Measurements from ENCODE around the gene DSCAML1. TPM values are rescaled to one million over a fixed set of nuclear protein-coding genes. Genes with fewer than 3 reads are reported as not detected.

DSCAML1 gene
- polyA plus RNA-seq, 1 donor from 2014 or later: not detected

- peaks cover 13% of the 10 kb centered on the region for H3K27me3 Mint-ChIP-seq
- no peaks in the 10 kb centered on the region for H3K9me3 Mint-ChIP-seq
- peaks cover 1% of the 10 kb centered on the region for H3K36me3 Mint-ChIP-seq
- no peak overlapping the region for H3K27ac Mint-ChIP-seq
- H3K4me1 Mint-ChIP-seq: peaks cover 12 to 14% (median 13%) of the 10 kb centered on the region in 3 donors
- H3K4me3 Mint-ChIP-seq: no peak overlapping the region
Observed at GRCh38 chr11:117610901-117611300, 186.1 kb downstream of the DSCAML1 start.

- peaks cover 12 to 14% (median 13%) of the 10 kb centered on the region in 3 donors for H3K4me1 Mint-ChIP-seq
- H3K4me3 Mint-ChIP-seq: no peak overlapping the region
- no peaks in the 10 kb centered on the region for H3K9me3 Mint-ChIP-seq
- peaks cover 13% of the 10 kb centered on the region for H3K27me3 Mint-ChIP-seq
- peak overlapping the region in 1 of 3 donors; percentile 3 for H3K27ac Mint-ChIP-seq
- H3K36me3 Mint-ChIP-seq: peaks cover 1% of the 10 kb centered on the region
Observed at GRCh38 chr11:117610045-117610444, 187.0 kb downstream of the DSCAML1 start.

GRCh38 chr11:117607449-117607848, 189.6 kb downstream of the DSCAML1 start:
- Mint-ChIP-seq H3K4me3 (no peak overlapping the region), H3K27ac (peak overlapping the region in 1 of 3 donors; percentile 51), H3K4me1 (peaks cover 12 to 14% (median 13%) of the 10 kb centered on the region in 3 donors), H3K36me3 (peaks cover 1% of the 10 kb centered on the region), H3K9me3 (no peaks in the 10 kb centered on the region), H3K27me3 (peaks cover 1% of the 10 kb centered on the region)

- peaks cover 1% of the 10 kb centered on the region for H3K36me3 Mint-ChIP-seq
- no peak overlapping the region for H3K27ac Mint-ChIP-seq
- no peaks in the 10 kb centered on the region for H3K9me3 Mint-ChIP-seq
- H3K4me1 Mint-ChIP-seq: peaks cover 12 to 14% (median 13%) of the 10 kb centered on the region in 3 donors
- H3K27me3 Mint-ChIP-seq: peaks cover 1% of the 10 kb centered on the region
- no peak overlapping the region for H3K4me3 Mint-ChIP-seq
Observed at GRCh38 chr11:117606790-117607189, 190.2 kb downstream of the DSCAML1 start.

GRCh38 chr11:117606211-117606610, 190.8 kb downstream of the DSCAML1 start:
- Mint-ChIP-seq H3K9me3 (no peaks in the 10 kb centered on the region), H3K36me3 (no peaks in the 10 kb centered on the region), H3K4me3 (no peak overlapping the region), H3K27ac (no peak overlapping the region), H3K27me3 (no peaks in the 10 kb centered on the region), H3K4me1 (peaks cover 10 to 14% (median 13%) of the 10 kb centered on the region in 3 donors)

- no peaks in the 10 kb centered on the region for H3K27me3 Mint-ChIP-seq
- H3K4me3 Mint-ChIP-seq: no peak overlapping the region
- H3K36me3 Mint-ChIP-seq: no peaks in the 10 kb centered on the region
- peaks cover 5 to 10% (median 9%) of the 10 kb centered on the region in 3 donors for H3K4me1 Mint-ChIP-seq
- H3K9me3 Mint-ChIP-seq: no peaks in the 10 kb centered on the region
- H3K27ac Mint-ChIP-seq: no peak overlapping the region
Observed at GRCh38 chr11:117605331-117605730, 191.7 kb downstream of the DSCAML1 start.

GRCh38 chr11:117604336-117604995, 192.6 kb downstream of the DSCAML1 start:
- Mint-ChIP-seq H3K9me3 (no peaks in the 10 kb centered on the region), H3K27ac (no peak overlapping the region), H3K36me3 (no peaks in the 10 kb centered on the region), H3K4me3 (no peak overlapping the region), H3K27me3 (no peaks in the 10 kb centered on the region), H3K4me1 (peaks cover 0 to 4% (median 2%) of the 10 kb centered on the region in 3 donors)

- no peaks in the 10 kb centered on the region for H3K36me3 Mint-ChIP-seq
- no peaks in the 10 kb centered on the region for H3K9me3 Mint-ChIP-seq
- H3K27me3 Mint-ChIP-seq: no peaks in the 10 kb centered on the region
- H3K4me3 Mint-ChIP-seq: no peak overlapping the region
- H3K4me1 Mint-ChIP-seq: peaks cover 0 to 3% (median 2%) of the 10 kb centered on the region in 3 donors
- no peak overlapping the region for H3K27ac Mint-ChIP-seq
Observed at GRCh38 chr11:117603932-117604331, 193.1 kb downstream of the DSCAML1 start.

GRCh38 chr11:117601006-117601708, 195.9 kb downstream of the DSCAML1 start:
- Mint-ChIP-seq H3K27me3 (peaks cover 3% of the 10 kb centered on the region), H3K36me3 (no peaks in the 10 kb centered on the region)

GRCh38 chr11:117600234-117600783, 196.7 kb downstream of the DSCAML1 start:
- H3K36me3 Mint-ChIP-seq: no peaks in the 10 kb centered on the region
- peaks cover 0 to under 1% (median 0%) of the 10 kb centered on the region in 3 donors for H3K4me1 Mint-ChIP-seq
- no peak overlapping the region for H3K27ac Mint-ChIP-seq
- no peak overlapping the region for H3K4me3 Mint-ChIP-seq
- peaks cover 6% of the 10 kb centered on the region for H3K27me3 Mint-ChIP-seq
- no peaks in the 10 kb centered on the region for H3K9me3 Mint-ChIP-seq

More at GRCh38 chr11:117601006-117601708, 195.9 kb downstream of the DSCAML1 start:
- H3K9me3 Mint-ChIP-seq: no peaks in the 10 kb centered on the region
- no peak overlapping the region for H3K27ac Mint-ChIP-seq
- H3K4me1 Mint-ChIP-seq: peaks cover 0 to under 1% (median 0%) of the 10 kb centered on the region in 3 donors
- H3K4me3 Mint-ChIP-seq: no peak overlapping the region

GRCh38 chr11:117597071-117597470, 199.9 kb downstream of the DSCAML1 start:
- no peaks in the 10 kb centered on the region for H3K36me3 Mint-ChIP-seq
- peaks cover 0 to 1% (median 0%) of the 10 kb centered on the region in 3 donors for H3K4me1 Mint-ChIP-seq
- no peaks in the 10 kb centered on the region for H3K9me3 Mint-ChIP-seq
- no peak overlapping the region for H3K4me3 Mint-ChIP-seq
- H3K27ac Mint-ChIP-seq: no peak overlapping the region
- peaks cover 11% of the 10 kb centered on the region for H3K27me3 Mint-ChIP-seq

- Mint-ChIP-seq H3K4me3 (no peak overlapping the region), H3K36me3 (no peaks in the 10 kb centered on the region), H3K27ac (no peak overlapping the region), H3K9me3 (no peaks in the 10 kb centered on the region), H3K4me1 (peaks cover 0 to 1% (median 0%) of the 10 kb centered on the region in 3 donors), H3K27me3 (peaks cover 14% of the 10 kb centered on the region)
Observed at GRCh38 chr11:117595440-117595839, 201.6 kb downstream of the DSCAML1 start.

GRCh38 chr11:117594721-117595120, 202.3 kb downstream of the DSCAML1 start:
- no peak overlapping the region for H3K4me3 Mint-ChIP-seq
- peaks cover 14% of the 10 kb centered on the region for H3K27me3 Mint-ChIP-seq
- H3K27ac Mint-ChIP-seq: no peak overlapping the region
- H3K9me3 Mint-ChIP-seq: no peaks in the 10 kb centered on the region
- H3K36me3 Mint-ChIP-seq: no peaks in the 10 kb centered on the region
- H3K4me1 Mint-ChIP-seq: peaks cover 0 to 1% (median 0%) of the 10 kb centered on the region in 3 donors

GRCh38 chr11:117593065-117593464, 204.0 kb downstream of the DSCAML1 start:
- no peaks in the 10 kb centered on the region for H3K36me3 Mint-ChIP-seq
- no peak overlapping the region for H3K27ac Mint-ChIP-seq
- H3K4me3 Mint-ChIP-seq: no peak overlapping the region
- H3K4me1 Mint-ChIP-seq: peaks cover 0 to 1% (median 0%) of the 10 kb centered on the region in 3 donors
- peaks cover 17% of the 10 kb centered on the region for H3K27me3 Mint-ChIP-seq
- H3K9me3 Mint-ChIP-seq: no peaks in the 10 kb centered on the region

- peaks cover 0 to 1% (median 0%) of the 10 kb centered on the region in 3 donors for H3K4me1 Mint-ChIP-seq
Observed at GRCh38 chr11:117591316-117592039, 205.5 kb downstream of the DSCAML1 start.

More at GRCh38 chr11:117591316-117592039, 205.5 kb downstream of the DSCAML1 start:
- H3K27me3 Mint-ChIP-seq: peaks cover 19% of the 10 kb centered on the region
- no peaks in the 10 kb centered on the region for H3K9me3 Mint-ChIP-seq
- H3K36me3 Mint-ChIP-seq: no peaks in the 10 kb centered on the region
- no peak overlapping the region for H3K27ac Mint-ChIP-seq
- no peak overlapping the region for H3K4me3 Mint-ChIP-seq
